Keratinocyte (primary cell): ENCODE results near the gene MCM9. TPM values are rescaled to one million over a fixed set of nuclear protein-coding genes. Genes with fewer than 3 reads are reported as not detected.

ENCODE experiments used
- DNase-seq: peaks from one replicate; pipeline ENCODE4 v3.0.0-alpha.2; 2011; ENCODE audit warnings: low read depth, missing footprints, low spot score
- FAIRE-seq: peaks from 2 replicates; lab custom pipeline; 2011; peaks lifted over from hg19 to GRCh38; lab: Jason Lieb, UNC
- H2AFZ ChIP-seq: 2 replicates; pipeline ENCODE4 v1.6.0; 2012; ENCODE audit warnings: low read length, control low read depth, inconsistent platforms; ENCODE audit not compliant: control insufficient read depth
- H3K27ac ChIP-seq: 2 replicates; pipeline ENCODE4 v1.5.1; 2011; ENCODE audit warnings: low read length; ENCODE audit not compliant: control insufficient read depth, insufficient read depth
- H3K27me3 ChIP-seq: 3 replicates; pipeline ENCODE4 v1.6.0; 2011; ENCODE audit warnings: low read length; ENCODE audit not compliant: control insufficient read depth, insufficient read depth; ENCODE audit errors: extremely low read depth
- H3K36me3 ChIP-seq, 2 experiments: 2 replicates in 1 of 2; 3 replicates in 1 of 2; pipeline ENCODE4 v1.5.1; 2011; ENCODE audit warnings: low read length in 2 of 2, mild to moderate bottlenecking in 1 of 2; ENCODE audit not compliant: control insufficient read depth in 2 of 2, insufficient read depth in 2 of 2; ENCODE audit errors: extremely low read depth in 1 of 2
- H3K4me1 ChIP-seq: 3 replicates; pipeline ENCODE4 v1.5.1; 2011; ENCODE audit warnings: low read length; ENCODE audit not compliant: control insufficient read depth, insufficient read depth; ENCODE audit errors: extremely low read depth
- H3K4me2 ChIP-seq: 3 replicates; pipeline ENCODE4 v1.6.0; 2011; ENCODE audit warnings: low read depth, low read length; ENCODE audit not compliant: control insufficient read depth, insufficient read depth; ENCODE audit errors: extremely low read depth
- H3K4me3 ChIP-seq, 3 experiments: fragments of 200-600 bp in 1 of 3; sonication (generic) in 1 of 3; 2 replicates in 2 of 3; 3 replicates in 1 of 3; pipeline ENCODE4 v1.5.1; 2011 to 2016; ENCODE audit warnings: low read length in 3 of 3, mild to moderate bottlenecking in 3 of 3, control low read depth in 2 of 3, inconsistent platforms in 1 of 3, low read depth in 1 of 3, mixed read lengths in 1 of 3, mixed run types in 1 of 3, moderate library complexity in 1 of 3; ENCODE audit not compliant: control insufficient read depth in 2 of 3, insufficient read depth in 2 of 3; ENCODE audit errors: extremely low read depth in 1 of 3
- H3K79me2 ChIP-seq: 2 replicates; pipeline ENCODE4 v1.6.0; 2012; ENCODE audit warnings: low read length; ENCODE audit not compliant: control insufficient read depth, insufficient read depth
- H3K9ac ChIP-seq: 3 replicates; pipeline ENCODE4 v1.6.0; 2011; ENCODE audit warnings: low read length; ENCODE audit not compliant: control insufficient read depth, insufficient read depth; ENCODE audit errors: extremely low read depth
- H3K9me1 ChIP-seq: 3 replicates; pipeline ENCODE4 v1.6.0; 2011; ENCODE audit warnings: low read length; ENCODE audit not compliant: control insufficient read depth, insufficient read depth; ENCODE audit errors: extremely low read depth
- H3K9me3 ChIP-seq: 2 replicates; pipeline ENCODE4 v1.5.1; 2012; ENCODE audit warnings: low read depth, low read length; ENCODE audit not compliant: control insufficient read depth
- H4K20me1 ChIP-seq: 3 replicates; pipeline ENCODE4 v1.6.0; 2011; ENCODE audit warnings: low read length; ENCODE audit not compliant: control insufficient read depth, insufficient read depth; ENCODE audit errors: extremely low read depth
- CTCF ChIP-seq, 3 experiments: IDR thresholded peaks in 1 of 3; conservative IDR thresholded peaks in 1 of 3; optimal IDR thresholded peaks in 1 of 3; 2 replicates in 2 of 3; 3 replicates in 1 of 3; pipeline versions ENCODE3 to v1.5.1; 2011; ENCODE audit warnings: low read length in 3 of 3, mild to moderate bottlenecking in 3 of 3, moderate library complexity in 2 of 3, control low read depth in 1 of 3, inconsistent platforms in 1 of 3; ENCODE audit not compliant: insufficient read depth in 2 of 3; ENCODE audit errors: extremely low read depth in 1 of 3
- EZH2 ChIP-seq: IDR thresholded peaks from one replicate; pipeline ENCODE4 v1.6.1; 2012; ENCODE audit warnings: inconsistent platforms, mild to moderate bottlenecking, low read length, moderate library complexity
- dilution Hi-C: fragments of 300-500 bp; cut with MboI; formaldehyde crosslinking; loops from one replicate; pipeline ENCODE4 v1.7.0; 2020; ENCODE audit warnings: low sequenced_read_pairs; ENCODE audit not compliant: extremely low pct_ligation_motif_present
- polyA plus RNA-seq, 5 experiments: library from polyadenylated mRNA; depleted of rRNA in 3 of 5; stranded (reverse) in 3 of 5; stranded (forward) in 1 of 5; unstranded in 1 of 5; fragments of >200 nt; gene quantifications; 1 replicate in 1 of 5; 2 replicates in 3 of 5; 3 replicates in 1 of 5; pipeline versions ENCODE4 v1.2.1 to v1.2.3, GENCODE V29; 2011 to 2012; ENCODE audit warnings: missing spikeins in 2 of 5, low read depth in 1 of 5, low replicate concordance in 1 of 5

MCM9 gene
- polyA plus RNA-seq, 1 donor (not counting 4 experiments of a cell fraction or from before 2014, with no cell fraction given), result 3.1 TPM

DNA sequence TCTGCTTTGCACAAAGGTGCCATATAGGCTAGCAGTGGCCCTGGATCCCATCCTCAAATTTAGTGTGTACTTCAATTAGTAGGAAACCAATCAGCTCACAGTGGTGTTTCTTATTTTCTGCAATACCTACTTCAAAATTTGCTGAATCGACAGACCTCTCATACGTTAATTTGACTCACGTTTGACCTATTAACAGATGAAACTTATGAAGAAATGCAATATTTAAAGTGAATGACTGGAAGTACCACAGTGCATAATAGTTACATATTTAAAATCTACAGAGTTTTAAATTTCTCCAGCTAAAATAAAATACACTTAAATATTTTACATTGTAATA lies 47.6 kb upstream of the MCM9 start:
- FAIRE-seq (no peak), DNase-seq (no peak)
- TF ChIP-seq EZH2, result no peak
- TF ChIP-seq CTCF (optimal IDR thresholded peaks at IDR 0.05 in 1 of 3, IDR thresholded peaks at IDR 0.05 in 1 of 3, conservative IDR thresholded peaks at IDR 0.05 in 1 of 3; ENCODE audit: extremely low read depth in 1 of 3, insufficient read depth in 2 of 3, low read length in 3 of 3), result no peak
- no peak overlapping the region for H3K27ac ChIP-seq
- no peaks in the 10 kb centered on the region for H3K9me1 ChIP-seq
- no peak overlapping the region for H3K4me3 ChIP-seq
- no peaks in the 10 kb centered on the region for H3K36me3 ChIP-seq
- H2AFZ ChIP-seq, result no peak overlapping the region
- no peaks in the 10 kb centered on the region for H4K20me1 ChIP-seq
- H3K9me3 ChIP-seq, result no peaks in the 10 kb centered on the region
- H3K79me2 ChIP-seq, result no peaks in the 10 kb centered on the region
- no peaks in the 10 kb centered on the region for H3K4me1 ChIP-seq
- dilution Hi-C loops, result no loop called here
- H3K9ac ChIP-seq, result no peak overlapping the region
- no peak overlapping the region for H3K4me2 ChIP-seq
- no peaks in the 10 kb centered on the region for H3K27me3 ChIP-seq

DNA sequence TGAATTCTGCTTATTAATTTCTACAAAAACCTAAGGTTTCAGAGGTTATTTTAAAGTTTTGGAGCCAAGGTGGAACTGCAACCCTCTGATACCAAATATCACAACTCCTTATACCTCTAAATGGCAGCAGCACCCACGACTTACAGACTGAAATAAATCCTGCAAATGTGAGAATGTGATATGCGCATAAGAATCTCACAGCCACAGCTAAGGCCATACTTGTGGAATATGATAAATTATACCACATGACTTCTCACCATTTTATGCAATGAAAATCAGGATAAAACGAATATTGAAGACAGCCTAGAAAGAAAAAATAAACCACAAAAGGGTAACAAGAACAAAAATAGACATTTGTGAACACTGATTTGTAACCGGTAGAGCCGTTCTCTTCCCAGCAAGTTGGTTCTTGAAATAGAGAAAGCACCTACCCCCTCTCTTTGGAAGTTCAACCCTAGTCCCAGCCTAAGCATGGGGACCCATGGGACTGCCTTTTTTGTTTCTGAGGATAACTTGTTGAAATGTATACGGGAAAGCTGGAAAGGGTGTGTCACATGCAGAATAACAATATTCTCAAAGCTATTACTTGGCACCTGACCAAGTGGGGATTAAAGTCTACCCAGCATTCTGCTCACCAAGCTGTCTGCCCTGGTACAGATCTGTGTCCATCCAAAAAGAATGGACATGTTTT lies 47.1 kb upstream of the MCM9 start:
- no peak for DNase-seq
- Histone ChIP-seq H3K36me3 (no peaks in the 10 kb centered on the region), H3K27ac (no peak overlapping the region), H3K27me3 (no peaks in the 10 kb centered on the region), H3K9me1 (no peaks in the 10 kb centered on the region), H3K4me2 (no peak overlapping the region), H3K4me3 (no peak overlapping the region), H3K4me1 (no peaks in the 10 kb centered on the region), H3K79me2 (no peaks in the 10 kb centered on the region), H3K9me3 (no peaks in the 10 kb centered on the region), H2AFZ (no peak overlapping the region), H3K9ac (no peak overlapping the region), H4K20me1 (no peaks in the 10 kb centered on the region)
- no peak for FAIRE-seq
- no peak for TF ChIP-seq EZH2
- TF ChIP-seq CTCF (optimal IDR thresholded peaks at IDR 0.05 in 1 of 3, IDR thresholded peaks at IDR 0.05 in 1 of 3, conservative IDR thresholded peaks at IDR 0.05 in 1 of 3; ENCODE audit: extremely low read depth in 1 of 3, insufficient read depth in 2 of 3, low read length in 3 of 3), result no peak
- dilution Hi-C loops, result no loop called here
